Activated CD8-positive, alpha-beta memory T cell treated with anti-CD3 and anti-CD28 coated beads, Interleukin-2, amount 50 U/mL, for 24 hours (primary cell): ENCODE measurements around the gene CLCA4.
"Not testable (repeated sequence)": the region's sequence is repeated elsewhere in the genome, so short reads cannot be mapped to it uniquely, and the experiment has no call there.

Experiments used
- DNase-seq: peaks from one replicate; pipeline ENCODE4 v3.0.0-alpha.2; 2020; ENCODE audit errors: extremely low read depth

Gene CLCA4, protein sequence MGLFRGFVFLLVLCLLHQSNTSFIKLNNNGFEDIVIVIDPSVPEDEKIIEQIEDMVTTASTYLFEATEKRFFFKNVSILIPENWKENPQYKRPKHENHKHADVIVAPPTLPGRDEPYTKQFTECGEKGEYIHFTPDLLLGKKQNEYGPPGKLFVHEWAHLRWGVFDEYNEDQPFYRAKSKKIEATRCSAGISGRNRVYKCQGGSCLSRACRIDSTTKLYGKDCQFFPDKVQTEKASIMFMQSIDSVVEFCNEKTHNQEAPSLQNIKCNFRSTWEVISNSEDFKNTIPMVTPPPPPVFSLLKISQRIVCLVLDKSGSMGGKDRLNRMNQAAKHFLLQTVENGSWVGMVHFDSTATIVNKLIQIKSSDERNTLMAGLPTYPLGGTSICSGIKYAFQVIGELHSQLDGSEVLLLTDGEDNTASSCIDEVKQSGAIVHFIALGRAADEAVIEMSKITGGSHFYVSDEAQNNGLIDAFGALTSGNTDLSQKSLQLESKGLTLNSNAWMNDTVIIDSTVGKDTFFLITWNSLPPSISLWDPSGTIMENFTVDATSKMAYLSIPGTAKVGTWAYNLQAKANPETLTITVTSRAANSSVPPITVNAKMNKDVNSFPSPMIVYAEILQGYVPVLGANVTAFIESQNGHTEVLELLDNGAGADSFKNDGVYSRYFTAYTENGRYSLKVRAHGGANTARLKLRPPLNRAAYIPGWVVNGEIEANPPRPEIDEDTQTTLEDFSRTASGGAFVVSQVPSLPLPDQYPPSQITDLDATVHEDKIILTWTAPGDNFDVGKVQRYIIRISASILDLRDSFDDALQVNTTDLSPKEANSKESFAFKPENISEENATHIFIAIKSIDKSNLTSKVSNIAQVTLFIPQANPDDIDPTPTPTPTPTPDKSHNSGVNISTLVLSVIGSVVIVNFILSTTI

DNA sequence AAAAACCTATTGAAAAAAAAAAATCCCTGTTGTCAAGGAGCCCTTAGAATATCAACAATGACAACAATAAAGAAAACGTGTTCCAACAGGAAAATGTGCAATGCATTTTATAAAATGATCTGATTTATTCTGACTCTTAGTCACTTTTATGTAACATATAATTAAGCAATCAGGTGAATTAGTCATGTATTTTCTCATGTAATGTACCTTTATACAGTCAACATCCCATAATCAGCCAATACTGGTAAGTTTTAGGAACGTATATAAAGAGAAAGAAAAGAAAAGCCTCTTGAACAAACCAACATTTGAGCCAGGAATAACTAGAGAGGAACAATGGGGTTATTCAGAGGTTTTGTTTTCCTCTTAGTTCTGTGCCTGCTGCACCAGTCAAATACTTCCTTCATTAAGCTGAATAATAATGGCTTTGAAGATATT lies at the start of gene CLCA4:
CLCA4 (plus strand) TSS at position 292 of the 435 bp plus-strand sequence; CDS start at position 334, 42 bp downstream.
- no peak for DNase-seq

- no peak for DNase-seq
Observed at GRCh38 chr1:86498281-86498680, 48.6 kb upstream of the CLCA4 start.

DNA sequence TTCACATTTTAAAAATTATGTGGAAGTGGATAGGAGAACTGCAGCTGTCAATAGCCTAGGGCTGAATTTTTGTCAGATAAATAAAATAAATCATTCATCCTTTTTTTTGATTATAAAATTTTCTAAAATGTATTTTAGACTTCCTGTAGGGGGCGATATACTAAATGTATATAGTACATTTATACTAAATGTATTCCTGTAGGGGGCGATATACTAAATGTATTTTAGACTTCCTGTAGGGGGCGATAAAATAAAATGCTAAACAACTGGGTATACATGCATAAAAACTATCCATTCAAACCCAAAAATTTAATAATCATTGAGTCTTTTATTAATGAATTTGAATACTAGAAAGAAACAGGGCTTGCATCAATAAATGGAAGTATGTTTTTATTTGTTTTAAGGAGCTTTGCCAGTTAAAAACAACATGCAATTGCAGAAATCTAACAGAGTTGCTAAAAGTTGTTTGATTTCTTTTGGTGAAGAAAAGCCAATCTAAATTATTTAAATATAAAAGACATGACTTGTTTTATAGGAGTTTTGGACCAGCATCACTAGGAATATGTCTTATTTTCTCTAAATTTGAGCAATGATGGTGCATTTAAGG lies 46.8 kb upstream of the CLCA4 start:
- DNase-seq: no peak

DNA sequence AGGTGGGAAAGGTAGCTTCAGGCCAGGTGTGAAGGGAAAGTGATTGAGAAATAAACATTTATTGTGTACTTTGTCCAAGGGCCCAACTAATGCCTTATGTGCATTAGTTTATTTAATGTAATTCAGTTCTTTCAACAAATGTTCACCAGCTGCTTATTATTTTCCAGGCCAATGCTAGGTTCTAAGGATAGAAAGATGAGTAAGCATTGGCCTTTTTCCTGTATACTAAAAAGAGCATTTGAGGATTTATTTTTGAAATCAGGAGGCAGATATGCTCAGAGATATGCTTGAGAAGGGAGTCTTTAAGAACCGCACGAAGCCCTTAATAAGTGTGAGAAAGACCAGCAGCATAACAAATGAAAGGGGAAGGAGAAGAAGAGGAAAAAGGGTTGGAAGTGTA lies 46.2 kb upstream of the CLCA4 start:
- DNase-seq: no peak

- DNase-seq: not testable (repeated sequence)
Observed at GRCh38 chr1:86502125-86502646, 44.7 kb upstream of the CLCA4 start.

- DNase-seq: no peak
Observed at GRCh38 chr1:86502721-86503405, 44.0 kb upstream of the CLCA4 start.

DNA sequence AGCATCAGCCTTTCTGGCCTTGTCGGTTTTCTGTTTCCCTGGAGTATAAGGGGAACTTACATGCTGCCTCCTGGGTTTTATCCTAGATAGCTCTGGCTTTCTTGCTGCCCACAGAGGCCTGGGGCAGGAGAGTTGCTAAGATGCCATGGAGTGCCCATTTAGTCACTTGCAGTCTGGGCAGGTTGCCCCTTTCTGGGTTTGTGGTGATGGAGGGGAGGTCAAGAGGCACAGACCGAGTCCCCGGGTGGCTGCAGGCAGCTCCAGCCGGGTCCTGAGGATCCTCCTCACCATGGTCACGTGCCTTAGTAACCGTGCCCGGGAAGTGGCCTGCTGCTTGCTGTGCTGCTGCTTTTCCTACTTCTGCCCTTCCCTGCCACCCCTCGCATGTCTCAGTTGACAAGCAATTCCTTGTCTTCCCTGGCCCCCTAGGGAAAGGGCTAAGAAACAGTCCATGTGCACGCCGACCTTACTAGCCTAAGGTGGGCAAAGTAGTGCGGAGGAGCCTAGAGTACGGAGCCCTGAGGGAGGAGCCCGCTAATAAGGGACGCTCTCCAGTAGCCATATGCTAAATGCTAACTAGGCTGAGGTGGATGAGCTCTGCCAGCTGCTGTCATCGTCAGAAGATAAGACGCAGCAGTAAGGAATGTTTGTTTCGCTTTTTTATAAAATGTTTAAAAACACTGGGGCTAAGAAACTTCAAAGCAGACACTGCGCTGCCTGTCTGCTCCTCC lies 43.3 kb upstream of the CLCA4 start:
- no peak for DNase-seq

DNA sequence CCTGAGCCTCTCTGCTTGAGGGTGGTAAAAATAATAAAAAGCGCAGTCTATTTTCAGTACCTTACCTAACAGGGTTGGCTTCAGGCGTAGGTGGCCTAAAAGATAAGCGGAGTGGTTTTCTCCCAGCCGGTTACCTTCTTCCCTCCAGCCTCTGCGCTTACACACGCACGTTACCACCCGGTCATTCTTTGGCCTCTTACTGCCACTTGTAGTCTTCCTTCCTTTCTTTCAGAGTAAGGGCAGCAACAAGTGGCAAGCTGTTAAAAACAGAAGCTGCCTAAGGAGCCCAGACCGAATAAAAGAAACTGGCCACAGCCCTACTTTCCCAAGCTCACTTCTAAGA lies 42.8 kb upstream of the CLCA4 start:
- no peak for DNase-seq

GRCh38 chr1:86504895-86505563 lies 41.8 kb upstream of the CLCA4 start:
- DNase-seq: no peak

DNA sequence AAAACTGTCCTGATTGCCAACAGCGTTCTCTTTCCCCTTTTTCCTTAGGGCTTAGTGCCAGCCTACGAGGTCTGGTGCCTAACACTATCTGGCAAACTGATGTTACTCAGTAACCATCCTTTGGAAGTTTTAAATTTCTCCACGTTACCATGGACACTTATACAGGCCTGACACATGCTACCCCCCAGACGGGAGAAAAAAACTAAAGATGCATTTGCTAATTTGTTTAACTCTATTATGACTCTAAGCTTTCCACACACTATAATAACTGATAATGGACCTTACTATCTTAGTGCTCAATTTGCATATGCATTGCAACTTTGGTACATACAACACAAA lies 41.3 kb upstream of the CLCA4 start:
- DNase-seq: no peak

DNA sequence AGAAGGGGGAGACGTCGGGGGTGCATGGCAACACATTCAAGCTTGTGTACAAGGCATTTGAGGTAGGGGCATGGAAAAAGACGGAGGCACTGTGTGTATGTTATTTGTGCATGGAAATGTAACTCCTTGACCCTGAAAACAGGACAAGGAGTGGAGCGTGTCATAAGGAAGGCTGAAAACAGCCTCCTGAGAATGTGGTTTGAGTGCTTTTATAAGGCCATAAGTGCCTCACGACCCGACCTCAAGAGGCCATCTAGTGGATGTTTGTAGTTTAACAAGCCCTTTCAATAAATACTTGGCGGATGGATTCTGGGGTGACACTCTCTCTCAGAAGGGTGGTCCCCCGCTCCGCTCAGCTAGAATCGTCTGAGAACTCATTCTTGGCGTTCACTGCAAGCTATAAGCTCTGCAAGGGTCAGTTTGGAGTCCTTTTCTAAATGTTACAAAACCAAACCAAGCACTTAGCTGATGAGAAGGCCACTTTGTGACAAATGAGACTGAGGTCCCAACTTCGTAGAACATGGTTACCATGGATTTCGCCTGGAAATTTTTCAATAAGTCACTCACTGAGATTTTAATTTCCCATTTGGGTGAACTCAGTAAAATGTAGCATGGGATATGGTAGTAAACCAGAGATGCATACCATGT lies 38.8 kb upstream of the CLCA4 start:
- no peak for DNase-seq

GRCh38 chr1:86508583-86508969 lies 38.3 kb upstream of the CLCA4 start:
- no peak for DNase-seq

DNA sequence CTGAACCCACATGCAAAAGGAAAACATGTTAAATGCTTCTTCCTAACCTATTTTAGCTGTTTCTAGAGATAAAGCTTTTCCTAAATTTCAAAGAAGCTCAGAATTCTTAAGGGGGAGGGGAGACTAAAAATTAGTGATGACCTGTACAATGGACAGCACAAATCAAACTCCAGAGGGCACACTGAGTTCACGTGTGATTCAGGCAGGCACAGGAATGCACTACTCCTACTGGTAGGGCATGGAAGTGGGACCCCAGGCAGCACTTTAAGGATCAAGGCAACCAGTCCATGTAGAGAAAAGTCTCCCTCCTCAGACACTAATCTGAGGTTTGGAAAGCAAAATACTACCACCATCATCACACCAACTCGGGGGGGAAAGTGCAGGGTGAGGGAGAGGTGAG lies 31.3 kb upstream of the CLCA4 start:
- no peak for DNase-seq

GRCh38 chr1:86516335-86516734 lies 30.5 kb upstream of the CLCA4 start:
- no peak for DNase-seq

- no peak for DNase-seq
Observed at GRCh38 chr1:86517336-86517735, 29.5 kb upstream of the CLCA4 start.

GRCh38 chr1:86520789-86521521 lies 25.9 kb upstream of the CLCA4 start:
- no peak for DNase-seq

DNA sequence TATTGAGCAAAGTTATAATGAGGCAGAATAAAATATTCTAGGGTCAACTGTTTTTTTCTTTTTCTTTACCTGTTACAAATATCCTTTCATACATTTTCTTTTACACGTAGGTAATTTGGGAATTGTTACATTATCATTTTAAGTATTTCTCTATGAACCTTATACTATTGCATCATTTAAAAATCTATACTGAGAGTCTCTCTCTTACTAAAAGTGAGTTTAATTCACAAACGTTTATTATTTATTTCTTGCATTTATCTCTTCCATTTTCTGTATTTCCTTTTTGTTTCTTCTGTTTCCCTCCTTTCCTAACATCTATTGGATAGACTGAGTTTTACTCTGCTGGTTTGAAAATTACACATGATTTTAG lies 25.4 kb upstream of the CLCA4 start:
- no peak for DNase-seq

DNA sequence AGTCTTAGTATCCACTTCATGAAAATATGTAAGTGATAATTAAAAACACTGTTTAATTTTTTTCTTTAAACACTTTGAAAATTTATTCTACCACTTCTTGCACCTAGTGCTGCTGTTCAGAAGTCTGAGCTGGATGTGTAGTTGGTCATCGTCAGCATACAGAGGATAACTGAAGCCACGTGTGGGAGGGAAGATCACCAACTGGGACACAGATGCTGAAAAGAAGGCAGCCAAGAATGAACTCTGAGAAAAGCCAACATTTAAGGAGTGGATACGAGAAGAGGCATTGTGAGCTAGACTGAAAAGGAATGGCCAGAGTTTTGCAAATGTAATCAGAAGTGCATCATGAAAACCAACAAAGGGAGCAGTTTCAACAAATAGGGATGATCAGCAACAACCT lies 24.6 kb upstream of the CLCA4 start:
- DNase-seq: no peak

DNA sequence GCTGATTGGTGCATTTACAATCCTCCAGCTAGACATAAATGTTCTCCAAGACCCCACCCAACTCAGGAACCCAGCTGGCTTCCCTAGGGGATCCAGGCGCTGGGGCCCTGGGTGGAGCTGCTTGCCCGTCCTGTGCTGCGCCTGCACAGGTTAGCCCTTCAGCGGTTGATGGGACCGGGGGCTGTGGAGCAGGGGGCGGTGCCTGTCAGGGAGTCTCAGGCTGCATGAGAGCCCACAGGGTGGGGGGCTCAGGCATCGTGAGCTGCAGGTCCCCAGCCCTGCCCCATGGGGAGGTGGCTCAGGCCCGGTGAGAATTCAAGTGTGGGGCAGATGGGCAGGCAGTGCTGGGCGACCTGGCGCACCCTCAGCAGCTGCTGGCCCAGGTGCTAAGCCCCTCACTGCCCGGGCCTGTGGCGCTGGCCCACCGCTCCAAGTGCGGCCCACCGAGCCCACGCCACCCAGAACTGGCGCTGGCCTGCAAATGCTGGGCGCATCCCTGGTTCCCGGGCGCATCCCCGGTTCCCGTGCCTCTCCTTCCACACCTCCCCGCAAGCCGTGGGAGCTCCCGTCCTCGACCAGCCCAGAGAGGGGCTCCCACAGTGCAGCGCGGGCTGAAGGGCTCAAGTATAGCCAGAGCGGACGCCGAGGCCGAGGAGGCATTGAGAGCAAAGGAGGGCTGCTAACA lies 23.1 kb upstream of the CLCA4 start:
- DNase-seq: no peak
